GM18498 (cell line): ENCODE data around the gene NTM.
"Not testable (repeated sequence)": the region's sequence is repeated elsewhere in the genome, so short reads cannot be mapped to it uniquely, and the experiment has no call there.

ENCODE experiments used
- ATAC-seq: cut with Tn5 transposase; IDR thresholded peaks from one replicate; pipeline ENCODE4 v1.9.1; 2021; ENCODE audit warnings: mild to moderate bottlenecking, moderate library complexity; ENCODE audit not compliant: unreplicated experiment

The NTM gene

DNA sequence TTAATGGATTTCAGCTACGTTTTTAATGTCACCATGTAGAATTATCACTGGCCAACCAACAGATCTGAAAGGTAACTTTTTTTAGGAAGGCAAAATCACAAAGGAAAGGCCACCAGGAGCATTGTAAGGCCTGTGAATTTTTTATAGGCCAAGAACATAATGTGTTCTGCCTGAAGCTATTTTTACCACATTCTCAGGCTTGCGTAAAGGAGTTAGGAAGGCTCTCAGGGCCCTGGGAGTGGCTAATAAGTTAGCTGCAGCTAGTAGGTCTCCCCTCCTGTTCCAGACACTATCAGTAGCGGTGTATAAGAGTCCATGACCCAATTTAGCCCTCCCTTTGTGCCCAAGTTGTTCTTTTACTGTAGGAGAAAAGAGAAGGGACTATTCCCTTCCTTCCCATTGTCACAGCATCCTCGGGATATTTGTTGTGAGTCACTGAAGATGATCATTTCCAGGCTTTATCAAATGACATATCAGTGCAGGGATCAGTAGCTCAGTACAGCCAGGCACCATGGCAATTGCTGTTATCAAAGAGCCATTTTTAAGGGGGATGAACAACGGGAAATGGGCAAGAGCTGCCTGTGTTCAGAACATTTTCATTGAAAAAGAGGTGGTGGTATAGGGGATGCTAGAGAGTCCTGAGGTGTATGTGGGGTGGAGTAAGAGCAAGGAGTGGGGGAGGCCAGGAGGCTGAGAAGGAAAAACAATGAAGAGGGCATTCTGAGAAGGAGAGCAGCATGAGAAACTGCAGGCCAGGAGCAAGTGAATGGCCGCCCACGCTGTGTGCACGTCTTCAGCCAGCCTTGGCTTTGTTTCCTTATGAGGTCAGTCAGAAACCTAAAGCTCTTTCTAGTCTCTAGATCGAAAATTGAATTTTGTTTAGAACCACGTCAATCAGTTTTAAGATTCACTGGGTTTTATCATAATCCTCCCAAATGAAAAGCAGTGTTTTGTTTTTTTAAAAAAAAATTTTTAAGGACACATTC is 940.3 kb downstream of the NTM start:
- ATAC-seq = no peak

DNA sequence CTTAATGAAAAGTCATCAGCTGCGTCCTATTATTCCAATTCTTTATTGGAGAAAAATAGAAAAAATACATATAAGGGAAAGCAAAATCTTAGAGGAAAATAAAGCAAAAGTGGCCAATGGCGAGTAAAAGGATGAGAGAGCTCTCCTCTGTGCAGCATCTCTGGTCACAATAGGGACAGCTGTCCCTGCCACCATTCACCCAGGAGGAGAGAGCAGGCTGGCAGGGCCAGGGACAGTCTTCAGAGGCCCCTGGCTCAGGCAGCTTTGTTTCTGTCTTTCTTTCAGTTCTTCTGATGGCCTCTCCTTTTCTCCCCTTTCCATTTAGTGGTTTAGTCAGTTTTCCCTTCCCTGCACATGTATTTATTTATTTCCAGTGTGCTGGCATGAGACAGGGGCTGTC is 941.3 kb downstream of the NTM start:
- ATAC-seq = no peak

DNA sequence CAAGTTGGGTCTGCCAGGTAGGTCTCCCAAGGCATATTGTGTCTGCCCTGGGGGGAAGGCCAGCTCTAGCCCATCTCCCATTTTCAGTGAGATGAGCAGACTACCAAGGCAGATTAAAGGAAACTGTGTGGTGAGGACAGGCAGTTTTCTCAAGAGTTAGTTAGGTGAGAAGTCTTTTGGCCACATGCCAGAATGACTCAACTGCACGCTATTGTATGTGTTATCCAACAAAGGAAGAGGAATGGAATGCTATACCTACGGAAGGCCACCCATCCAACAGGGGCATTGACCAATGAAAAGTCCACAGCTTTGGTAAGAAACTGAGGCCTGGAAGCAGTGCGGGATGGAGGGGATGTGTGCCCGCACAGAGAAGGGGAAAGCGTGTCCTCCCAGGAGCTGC is 941.7 kb downstream of the NTM start:
- no peak for ATAC-seq

DNA sequence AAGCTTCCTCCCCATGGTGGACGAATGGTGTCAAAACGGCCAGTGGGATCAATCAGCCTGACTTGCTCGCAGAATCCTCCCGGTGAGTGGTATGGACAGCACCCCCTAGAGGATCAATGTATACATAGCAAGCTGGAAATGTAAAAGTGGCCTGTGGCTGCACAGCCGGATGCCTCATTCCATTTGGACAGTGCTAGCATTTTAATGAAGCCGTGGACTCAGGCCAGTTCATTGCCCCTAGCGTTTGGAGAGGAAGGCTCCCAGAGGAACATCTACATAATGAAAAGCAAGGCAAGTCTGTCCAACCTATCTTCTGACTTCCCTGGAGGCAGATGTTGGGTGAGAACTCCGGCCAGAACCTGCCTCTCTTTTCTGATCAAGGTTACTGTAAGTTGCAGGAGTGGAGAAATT is 942.3 kb downstream of the NTM start:
- ATAC-seq = peak; percentile 44

DNA sequence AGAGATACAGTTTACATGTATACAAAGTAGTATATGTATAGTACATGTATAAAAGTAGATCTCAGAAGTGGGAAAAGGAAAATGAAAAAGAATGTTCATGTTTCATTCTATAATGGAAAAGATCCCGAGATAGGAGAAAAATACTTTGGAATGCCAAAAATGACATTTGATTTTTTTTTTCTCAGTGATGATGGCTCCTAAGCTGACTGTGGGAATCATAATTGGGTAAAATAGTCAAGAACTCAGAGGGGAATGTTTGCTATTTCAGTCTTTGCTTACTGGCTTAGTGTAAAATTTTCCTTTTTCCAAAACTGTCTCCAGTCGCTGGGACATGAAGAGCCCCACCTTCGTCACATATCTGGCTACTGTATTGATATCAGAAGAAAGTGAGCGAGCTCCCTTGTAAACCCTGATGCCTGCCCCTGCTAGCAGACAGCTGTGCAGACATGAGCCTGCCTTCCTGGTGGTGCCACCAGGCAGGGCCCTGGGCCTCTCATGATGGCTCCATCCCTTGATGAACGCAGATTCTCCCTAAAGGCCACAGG is 944.6 kb downstream of the NTM start:
- no peak for ATAC-seq

DNA sequence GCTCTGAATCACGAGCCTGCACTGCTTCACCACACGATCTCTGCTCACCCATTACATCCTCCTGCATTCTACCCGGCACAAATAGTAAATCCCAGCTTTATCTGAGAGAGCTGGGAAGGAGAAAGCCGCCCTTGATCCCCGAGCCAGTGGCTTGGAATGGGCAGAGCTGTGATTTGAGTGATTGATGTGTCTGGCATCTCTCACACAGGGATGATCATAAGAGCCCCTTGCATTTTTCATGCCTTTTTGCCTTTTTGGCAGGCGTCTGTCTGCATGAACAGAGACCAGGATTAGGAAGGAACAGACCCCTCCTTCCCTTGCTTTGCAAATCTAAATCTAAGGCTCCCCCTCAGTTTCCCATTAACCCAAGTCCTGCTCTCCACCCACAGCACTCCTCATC is 945.3 kb downstream of the NTM start:
- ATAC-seq = no peak

DNA sequence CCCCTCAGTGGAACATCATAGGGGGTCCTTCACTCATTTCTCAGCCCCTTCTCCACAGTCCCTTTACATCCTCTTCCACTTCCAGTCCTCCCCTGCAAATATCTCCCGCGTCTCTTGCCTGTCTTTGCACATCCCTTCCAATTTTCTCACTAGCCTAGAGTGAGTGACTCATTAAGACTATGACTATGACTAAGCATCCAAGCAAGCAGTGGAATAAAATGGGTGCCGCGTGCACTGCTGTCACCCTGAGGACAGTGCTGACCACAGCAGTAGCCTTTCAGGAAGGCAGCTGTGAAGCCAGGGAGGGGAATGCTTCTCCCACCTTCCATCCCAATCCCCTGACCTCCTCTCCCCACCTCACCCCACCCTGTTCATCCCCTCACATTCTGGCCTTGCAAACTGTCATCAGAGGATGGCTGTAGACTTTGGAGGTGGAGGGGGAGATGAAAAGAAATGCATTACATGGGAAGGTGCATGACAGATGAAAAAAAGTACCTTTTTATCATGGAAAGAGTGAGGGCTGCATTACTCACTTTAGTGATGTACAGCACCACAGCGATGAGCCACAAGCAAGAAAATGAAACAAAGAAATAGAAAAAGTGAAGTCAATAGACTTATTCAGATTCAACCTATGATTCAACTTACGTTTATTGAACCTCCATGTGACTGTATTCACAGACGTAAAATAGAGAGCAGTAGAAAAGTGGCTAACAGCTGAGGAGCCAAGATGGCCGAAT is 948.2 kb downstream of the NTM start:
- ATAC-seq = no peak

DNA sequence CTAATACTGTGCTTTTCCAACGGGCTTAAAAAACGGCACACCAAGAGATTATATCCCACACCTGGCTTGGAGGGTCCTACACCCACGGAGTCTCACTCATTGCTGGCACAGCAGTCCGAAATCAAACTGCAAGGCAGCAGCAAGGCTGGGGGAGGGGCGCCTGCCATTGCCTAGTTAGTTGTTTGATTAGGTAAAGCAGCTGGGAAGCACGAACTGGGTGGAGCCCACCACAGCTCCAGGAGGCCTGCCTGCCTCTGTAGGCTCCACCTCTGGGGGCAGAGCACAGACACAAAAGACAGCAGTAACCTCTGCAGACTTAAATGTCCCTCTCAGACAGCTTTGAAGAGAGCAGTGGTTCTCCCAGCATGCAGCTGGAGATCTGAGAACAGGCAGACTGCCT is 949.0 kb downstream of the NTM start:
- ATAC-seq = not testable (repeated sequence)

DNA sequence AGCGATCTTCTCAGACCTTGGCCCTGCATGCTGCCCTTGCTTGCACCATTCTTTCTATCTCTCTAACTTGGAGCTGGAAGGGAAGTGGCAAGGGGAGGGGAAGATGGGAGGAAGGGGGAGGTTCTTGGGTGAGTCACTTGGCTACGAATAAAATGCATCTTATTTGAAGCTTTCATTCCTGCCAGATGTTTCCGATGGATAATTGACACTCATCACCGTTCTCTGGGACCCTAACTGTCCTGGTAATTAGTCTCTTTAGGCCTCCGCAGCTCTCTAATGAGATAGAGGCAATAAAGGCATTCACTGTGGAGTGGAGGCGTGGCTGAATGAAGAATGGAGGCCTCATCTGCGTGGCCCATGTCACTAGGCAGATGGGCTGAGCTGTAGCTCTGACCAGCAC is 960.1 kb downstream of the NTM start:
- ATAC-seq = no peak

DNA sequence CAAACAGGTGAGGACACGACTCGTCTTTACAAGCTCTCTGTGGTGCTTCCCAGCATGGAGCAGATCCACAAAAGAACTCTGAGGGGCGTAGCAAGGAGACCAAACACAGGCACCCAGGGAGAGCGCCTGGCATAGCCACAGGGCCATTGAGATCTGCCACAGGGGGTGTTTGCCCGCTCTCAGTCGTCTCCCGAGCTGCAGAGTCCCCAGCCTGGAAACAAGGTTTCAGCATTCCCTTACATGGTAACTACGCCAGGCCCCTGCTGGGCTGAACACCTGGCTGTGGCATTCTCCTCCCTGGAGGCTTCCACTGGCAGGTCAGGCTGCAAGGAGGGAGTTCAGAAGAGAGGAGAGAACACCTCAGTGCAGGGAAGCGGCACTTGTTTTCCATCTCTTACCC is 962.1 kb downstream of the NTM start:
- ATAC-seq = no peak

DNA sequence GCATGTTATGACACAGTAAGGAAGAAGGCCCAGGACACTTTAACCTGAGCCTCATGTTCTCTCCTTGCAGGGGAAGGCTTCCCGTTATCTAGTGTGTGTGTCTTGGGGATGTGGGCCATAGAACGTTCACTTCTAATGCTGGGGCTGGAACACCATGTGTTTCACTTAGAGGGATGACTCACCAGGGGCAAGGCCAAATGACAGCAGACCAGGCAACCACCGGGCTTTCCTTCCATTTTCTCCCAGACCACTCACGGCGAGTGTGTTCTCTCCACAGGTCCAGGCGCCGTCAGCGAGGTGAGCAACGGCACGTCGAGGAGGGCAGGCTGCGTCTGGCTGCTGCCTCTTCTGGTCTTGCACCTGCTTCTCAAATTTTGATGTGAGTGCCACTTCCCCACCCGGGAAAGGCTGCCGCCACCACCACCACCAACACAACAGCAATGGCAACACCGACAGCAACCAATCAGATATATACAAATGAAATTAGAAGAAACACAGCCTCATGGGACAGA is 964.4 kb downstream of the NTM start:
- no peak for ATAC-seq

DNA sequence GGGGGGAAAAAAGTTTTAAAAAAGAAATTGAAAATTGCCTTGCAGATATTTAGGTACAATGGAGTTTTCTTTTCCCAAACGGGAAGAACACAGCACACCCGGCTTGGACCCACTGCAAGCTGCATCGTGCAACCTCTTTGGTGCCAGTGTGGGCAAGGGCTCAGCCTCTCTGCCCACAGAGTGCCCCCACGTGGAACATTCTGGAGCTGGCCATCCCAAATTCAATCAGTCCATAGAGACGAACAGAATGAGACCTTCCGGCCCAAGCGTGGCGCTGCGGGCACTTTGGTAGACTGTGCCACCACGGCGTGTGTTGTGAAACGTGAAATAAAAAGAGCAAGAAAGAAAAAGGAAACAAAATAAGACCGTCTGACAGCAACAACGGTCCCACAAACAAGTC is 964.9 kb downstream of the NTM start:
- ATAC-seq = no peak

DNA sequence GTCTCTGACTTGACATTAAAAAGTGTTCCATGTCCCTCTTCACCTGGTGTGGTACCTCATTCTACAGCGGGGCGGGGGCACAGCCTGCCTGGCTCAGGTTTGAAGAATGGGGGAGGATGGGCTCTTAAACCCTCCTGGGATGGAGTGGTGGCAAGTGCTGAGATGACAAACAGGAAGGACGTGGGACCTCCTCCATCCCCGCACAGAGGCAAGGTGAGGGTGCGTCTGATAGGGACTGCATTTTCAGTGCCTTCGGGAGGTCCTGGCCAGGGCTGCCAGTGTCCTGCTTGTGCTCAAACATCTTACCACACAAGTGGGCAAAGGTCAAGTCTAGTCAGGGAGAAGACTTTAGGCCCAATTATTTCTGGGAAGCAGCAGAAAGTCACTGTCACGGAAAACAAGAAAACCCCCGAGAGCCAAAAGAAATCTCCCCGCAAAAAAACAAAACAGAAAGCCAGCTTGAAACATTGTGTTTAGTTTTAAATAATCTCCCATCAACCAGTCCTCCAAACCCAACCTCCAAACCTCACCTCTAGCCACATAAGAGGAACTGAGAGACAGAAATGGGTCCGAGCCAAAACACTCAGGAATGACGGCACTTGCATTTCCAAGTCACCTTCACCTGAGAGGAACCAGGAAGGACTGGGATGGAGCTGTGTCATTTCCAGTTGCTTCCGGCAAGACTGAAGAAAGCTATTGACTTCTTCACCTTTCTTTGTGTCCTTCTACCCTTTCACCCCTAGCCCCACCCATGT is 966.5 kb downstream of the NTM start:
- ATAC-seq = no peak

DNA sequence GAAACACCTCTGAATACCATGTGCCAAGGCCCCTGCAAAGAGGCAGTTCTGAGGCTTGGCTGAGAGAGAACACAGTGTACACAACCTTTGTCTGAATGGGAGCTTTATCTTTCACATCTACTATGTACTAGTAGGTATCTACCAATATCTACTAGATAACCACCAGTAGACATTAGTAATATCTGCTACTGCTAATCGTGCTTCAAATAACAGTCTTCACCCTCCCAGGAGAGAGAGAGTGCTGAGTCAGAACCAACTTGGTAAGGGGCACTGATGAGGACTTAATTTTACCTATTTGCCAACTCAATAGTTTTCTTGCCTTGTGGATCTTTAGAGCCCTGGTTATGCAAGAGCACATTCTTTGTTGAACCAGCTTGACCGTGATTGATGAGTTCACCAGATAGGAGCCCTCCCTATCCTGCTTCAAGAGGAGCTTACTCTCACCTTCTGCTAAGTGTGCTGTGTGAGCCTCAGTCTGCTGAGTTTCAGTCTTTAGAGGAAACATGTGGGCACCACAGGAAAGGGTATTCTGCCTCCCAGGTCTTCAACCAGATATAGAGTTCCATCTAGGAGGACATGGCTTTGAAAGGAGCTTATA is 967.5 kb downstream of the NTM start:
- no peak for ATAC-seq

DNA sequence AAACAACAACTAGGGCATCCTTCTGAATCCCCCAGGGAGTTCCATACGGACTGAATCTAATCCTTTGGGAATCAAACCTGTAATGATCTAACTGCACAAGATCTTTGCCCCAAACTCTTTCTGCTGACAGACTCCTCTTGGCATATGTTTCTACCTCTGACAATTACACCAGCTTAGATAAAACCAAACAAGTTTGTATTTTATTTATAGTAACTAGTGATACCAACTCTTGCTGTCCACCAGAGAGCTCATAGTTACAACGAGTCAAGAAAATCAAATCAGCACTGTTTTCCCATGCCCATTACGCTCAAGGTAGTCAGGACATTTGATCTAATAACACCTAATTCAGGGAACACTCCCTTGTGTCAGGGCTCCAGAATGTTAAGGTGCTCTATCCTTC is 972.0 kb downstream of the NTM start:
- no peak for ATAC-seq

DNA sequence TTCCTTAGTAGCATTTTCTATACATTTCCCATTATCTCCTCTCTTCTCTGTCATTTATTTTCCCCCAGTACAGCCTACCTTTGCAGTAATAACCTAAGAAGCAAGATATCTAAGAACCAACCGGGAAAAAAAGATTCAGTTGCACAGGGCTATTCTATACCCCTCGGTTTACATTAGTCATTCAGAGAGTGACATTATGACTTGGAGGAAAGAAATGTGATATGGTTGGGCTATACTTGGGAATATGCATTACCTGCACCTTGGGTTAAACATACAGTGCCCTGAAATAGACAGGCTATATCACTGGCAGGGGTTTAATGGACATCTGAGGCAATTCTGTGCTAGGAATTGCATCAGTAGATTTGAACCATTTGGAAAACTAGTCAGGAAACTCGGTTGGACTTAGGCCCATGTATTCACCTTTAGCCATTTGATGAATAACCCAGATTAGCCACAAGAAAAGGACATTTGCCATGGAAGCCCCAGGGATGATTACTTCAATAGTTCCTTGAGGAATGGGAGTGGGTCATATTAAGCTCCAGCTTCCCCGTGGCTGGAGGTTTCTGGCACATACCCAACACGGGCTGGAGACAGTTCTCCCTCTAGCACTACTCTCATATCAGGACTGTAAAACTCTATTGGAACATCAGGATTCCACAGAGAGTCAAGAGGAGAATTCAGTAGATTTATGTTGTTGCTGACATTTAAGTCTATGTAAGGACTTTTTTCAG is 973.2 kb downstream of the NTM start:
- no peak for ATAC-seq

DNA sequence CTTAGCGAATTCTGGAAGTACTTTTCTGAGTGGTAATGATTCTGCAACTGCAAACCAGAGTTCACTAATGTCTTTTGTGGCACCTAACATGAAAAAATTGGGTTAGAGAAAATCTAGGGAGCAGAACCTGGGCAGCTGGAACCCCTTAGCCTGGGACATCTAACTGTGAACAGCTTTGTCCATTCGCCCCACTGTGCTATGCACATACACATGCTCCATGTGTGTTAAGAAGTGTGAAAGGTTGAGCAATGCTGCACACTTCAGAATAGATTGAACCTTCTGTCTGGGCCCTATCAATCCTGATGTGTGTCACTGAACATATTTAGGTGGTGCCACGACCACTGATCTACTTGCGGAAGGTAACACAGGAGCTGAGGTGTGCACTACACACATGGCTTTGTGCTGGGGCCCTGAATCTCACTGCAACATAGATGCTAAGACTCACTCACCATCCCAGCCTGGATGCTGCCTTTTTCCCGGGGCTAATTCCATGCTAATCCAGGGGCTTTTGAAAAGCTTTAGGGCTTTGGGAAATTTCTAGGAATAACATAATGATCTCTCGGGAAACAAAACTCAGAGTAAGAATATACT is 976.2 kb downstream of the NTM start:
- no peak for ATAC-seq

DNA sequence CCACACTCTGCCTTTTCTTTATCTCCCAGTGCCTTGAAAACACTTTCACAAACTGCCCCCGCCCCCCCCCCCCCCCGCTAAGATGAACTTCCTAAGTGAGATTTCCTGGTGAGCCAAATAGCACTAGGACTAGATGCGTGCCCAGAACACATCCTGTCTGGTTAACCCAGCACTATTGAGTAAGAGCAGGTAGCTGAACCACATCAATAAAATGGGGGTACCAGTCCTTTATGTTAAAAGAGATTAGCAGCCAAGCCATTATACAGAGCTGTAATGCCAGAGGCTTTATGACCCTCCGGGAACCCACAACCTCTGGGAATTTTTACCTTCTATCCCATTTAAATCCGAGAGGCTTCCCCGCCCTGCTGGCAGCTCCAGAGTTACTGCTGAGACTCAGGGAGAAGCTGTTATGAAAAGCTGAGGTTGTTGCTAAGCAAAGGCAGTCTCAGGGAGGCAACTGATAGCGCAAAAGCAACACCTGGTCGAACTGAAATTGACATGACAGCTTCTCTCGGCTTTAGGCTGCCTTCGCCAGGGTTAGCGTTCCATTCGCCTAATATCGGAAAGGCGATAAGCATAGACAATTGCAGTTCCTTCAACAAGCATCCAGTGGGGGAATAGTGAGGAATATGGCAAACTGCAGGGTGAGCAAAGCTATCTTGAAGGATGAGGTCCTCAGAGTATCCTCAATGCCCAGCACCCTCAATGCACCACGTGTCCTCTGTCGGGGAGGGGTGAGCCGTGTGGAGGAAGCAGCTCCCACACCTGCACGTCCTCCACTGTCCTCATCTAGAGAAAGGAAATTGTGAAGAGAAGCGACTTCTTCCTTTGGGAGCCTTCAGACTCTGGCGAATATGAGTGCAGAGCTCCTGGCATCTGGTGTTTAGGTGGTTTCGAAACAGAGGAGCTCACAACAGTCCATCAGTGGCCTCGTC is 977.0 kb downstream of the NTM start:
- no peak for ATAC-seq
